Ovary (tissue), 9 donors: ENCODE data around the gene NRL. TPM values are rescaled to one million over a fixed set of nuclear protein-coding genes. Genes with fewer than 3 reads are reported as not detected.

Experiments
- DNase-seq, 5 donors: peaks; one replicate each; pipeline ENCODE4 v3.0.0-alpha.2; 2019 to 2020
- H3K27ac ChIP-seq, 2 donors: fragments of 200-600 bp; one replicate each; pipeline versions ENCODE4 v1.5.1 to v1.8.0; 2019 to 2022
- H3K27me3 ChIP-seq: fragments of 200-600 bp; one replicate; pipeline ENCODE4 v1.8.0; 2022
- H3K36me3 ChIP-seq: fragments of 200-600 bp; sonication (generic); one replicate; pipeline ENCODE4 v1.5.1; 2019
- H3K4me1 ChIP-seq: one replicate; pipeline ENCODE4 v1.8.1; 2013; ENCODE audit warnings: mild to moderate bottlenecking, moderate library complexity; ENCODE audit not compliant: insufficient read depth
- H3K4me3 ChIP-seq: fragments of 200-600 bp; sonication (generic); one replicate; pipeline ENCODE4 v1.5.1; 2017
- H3K9me3 ChIP-seq, 2 donors: fragments of 200-600 bp in 1 of 2; sonication (generic) in 1 of 2; one replicate each; pipeline versions ENCODE4 v1.5.1 to v1.8.1; 2013 to 2019; ENCODE audit warnings: mild to moderate bottlenecking in 1 of 2, moderate library complexity in 1 of 2
- EP300 ChIP-seq: sonication (generic); formaldehyde crosslinking; IDR thresholded peaks from one replicate; pipeline ENCODE4 v1.6.1; 2017; ENCODE audit warnings: antibody characterized with exemption
- POLR2A ChIP-seq: fragments of 450-650 bp; IDR thresholded peaks from one replicate; pipeline ENCODE4 v1.6.1; 2017; ENCODE audit warnings: antibody characterized with exemption, mild to moderate bottlenecking, moderate library complexity
- WGBS, 3 donors: extraction: QIAGEN DNeasy Blood & Tissue Kit in 1 of 3; methylation state at CpG; one replicate each; pipeline versions ENCODE4 v1.1.5 to v1.1.7; 2013 to 2017; 5-methylcytosine and 5-hydroxymethylcytosine counted together
- intact Hi-C, 4 donors: fragments of 100-400 bp; cut with DNase I; formaldehyde crosslinking; loops; one replicate each; pipeline versions ENCODE4 v1.11.0 to v1.15.1; 2022 to 2023
- polyA plus RNA-seq, 2 donors: library from polyadenylated mRNA; stranded (reverse); fragments of 200-250 nt in 1 of 2; fragments of 350-450 nt in 1 of 2; fragmentation: Illumina TruSeq in 1 of 2; extraction: RNeasy Lipid Tissue Mini Kit (QIAGEN cat#74804) in 1 of 2; gene quantifications; one replicate each; pipeline ENCODE4 v1.2.3, GENCODE V29; 2013 to 2014
- total RNA-seq, 7 donors: library from RNA; depleted of rRNA in 2 of 7; stranded (reverse); fragments of >200 nt in 2 of 7; fragmentation: NEBNext Ultra II Directional in 3 of 7; extraction: Animal tissue kit (Norgen Biotek cat#: 25700) in 3 of 7; gene quantifications; one replicate each; pipeline versions ENCODE4 v1.1.0 to v1.2.4, GENCODE V29; 2016 to 2023
- TF ChIP-seq, protein P1 (sequence below), 3 donors: fragments of 450-650 bp in 2 of 3; fragments of 200-600 bp in 1 of 3; IDR thresholded peaks; one replicate each; pipeline versions ENCODE4 v1.5.1 to v1.8.0; 2016 to 2022; ENCODE audit warnings: antibody characterized with exemption in 3 of 3, mild to moderate bottlenecking in 1 of 3
- donor health status: DM: no; HTN: no; CAD: no; lungs with moderate emphysema.
- donor health status: DM: no; HTN: no; CAD: no.
- donor health status: Bipolar disorder and iron deficiency.
- donor health status: DM: yes; HTN: yes; CAD: no.
- donor health status: DM: no; HTN: no; CAD: no.
- donor health status: DM: yes; HTN: yes; CAD: no.

NRL gene
- total and polyA plus RNA-seq, 9 donors: 0.78 to 4.1 (median 2.8) TPM

DNA sequence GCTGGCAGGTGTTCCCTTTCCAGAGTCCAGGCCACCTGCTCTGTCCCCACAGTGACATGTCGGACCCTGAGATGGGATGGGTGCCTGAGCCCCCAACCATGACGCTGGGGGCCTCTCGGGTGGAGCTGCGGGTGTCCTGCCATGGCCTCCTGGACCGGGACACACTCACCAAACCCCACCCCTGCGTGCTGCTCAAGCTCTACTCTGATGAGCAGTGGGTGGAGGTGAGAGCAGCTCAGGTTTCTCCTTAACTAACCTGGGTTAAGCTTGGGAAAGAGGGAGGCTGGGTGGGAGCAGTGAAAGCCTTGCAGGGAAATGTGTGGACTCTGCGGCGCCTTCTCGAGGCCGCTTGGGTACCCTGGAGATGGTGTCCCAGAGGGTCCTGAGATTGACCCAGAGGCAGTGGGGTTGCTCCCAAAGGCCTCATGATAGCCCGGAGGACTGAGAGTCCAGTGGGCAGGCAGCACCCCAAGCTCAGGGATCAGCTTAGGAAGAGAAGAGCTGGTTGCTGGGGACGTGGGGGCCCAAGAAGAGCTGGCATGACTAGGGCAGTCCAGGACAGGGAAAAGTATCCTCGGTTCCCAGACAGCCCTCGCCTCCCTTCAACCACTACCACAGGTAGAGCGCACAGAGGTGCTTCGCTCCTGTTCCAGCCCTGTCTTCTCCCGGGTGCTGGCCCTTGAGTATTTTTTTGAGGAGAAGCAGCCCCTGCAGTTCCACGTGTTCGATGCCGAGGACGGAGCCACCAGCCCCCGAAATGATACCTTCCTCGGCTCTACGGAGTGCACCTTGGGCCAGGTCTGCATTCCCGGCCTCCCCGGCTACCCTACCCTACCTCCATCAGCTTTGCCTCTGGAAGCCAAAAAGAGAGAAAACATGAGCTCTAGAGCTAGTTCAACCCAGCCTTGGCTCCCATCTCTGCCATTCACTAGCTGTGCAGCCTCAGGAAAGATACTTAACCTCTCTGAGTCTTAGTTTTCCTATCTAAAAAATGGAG lies 41.6 kb downstream of the NRL start:
- H3K4me3 ChIP-seq: no peak overlapping the region
- H3K9me3 ChIP-seq: no peaks in the 10 kb centered on the region
- intact Hi-C loops: no loop called here
- no peaks in the 10 kb centered on the region for H3K27me3 ChIP-seq
- H3K36me3 ChIP-seq: no peaks in the 10 kb centered on the region
- no peak for DNase-seq
- WGBS, 3 donors: 81 to 85% (median 83%) methylated on average over 26 of the region's 26 CpGs
- no peak for TF ChIP-seq POLR2A
- no peak for TF ChIP-seq EP300
- TF ChIP-seq, protein P1, sequence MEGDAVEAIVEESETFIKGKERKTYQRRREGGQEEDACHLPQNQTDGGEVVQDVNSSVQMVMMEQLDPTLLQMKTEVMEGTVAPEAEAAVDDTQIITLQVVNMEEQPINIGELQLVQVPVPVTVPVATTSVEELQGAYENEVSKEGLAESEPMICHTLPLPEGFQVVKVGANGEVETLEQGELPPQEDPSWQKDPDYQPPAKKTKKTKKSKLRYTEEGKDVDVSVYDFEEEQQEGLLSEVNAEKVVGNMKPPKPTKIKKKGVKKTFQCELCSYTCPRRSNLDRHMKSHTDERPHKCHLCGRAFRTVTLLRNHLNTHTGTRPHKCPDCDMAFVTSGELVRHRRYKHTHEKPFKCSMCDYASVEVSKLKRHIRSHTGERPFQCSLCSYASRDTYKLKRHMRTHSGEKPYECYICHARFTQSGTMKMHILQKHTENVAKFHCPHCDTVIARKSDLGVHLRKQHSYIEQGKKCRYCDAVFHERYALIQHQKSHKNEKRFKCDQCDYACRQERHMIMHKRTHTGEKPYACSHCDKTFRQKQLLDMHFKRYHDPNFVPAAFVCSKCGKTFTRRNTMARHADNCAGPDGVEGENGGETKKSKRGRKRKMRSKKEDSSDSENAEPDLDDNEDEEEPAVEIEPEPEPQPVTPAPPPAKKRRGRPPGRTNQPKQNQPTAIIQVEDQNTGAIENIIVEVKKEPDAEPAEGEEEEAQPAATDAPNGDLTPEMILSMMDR (IDR thresholded peaks at IDR 0.05): no peak
- no peaks in the 10 kb centered on the region for H3K4me1 ChIP-seq
- no peak overlapping the region for H3K27ac ChIP-seq

DNA sequence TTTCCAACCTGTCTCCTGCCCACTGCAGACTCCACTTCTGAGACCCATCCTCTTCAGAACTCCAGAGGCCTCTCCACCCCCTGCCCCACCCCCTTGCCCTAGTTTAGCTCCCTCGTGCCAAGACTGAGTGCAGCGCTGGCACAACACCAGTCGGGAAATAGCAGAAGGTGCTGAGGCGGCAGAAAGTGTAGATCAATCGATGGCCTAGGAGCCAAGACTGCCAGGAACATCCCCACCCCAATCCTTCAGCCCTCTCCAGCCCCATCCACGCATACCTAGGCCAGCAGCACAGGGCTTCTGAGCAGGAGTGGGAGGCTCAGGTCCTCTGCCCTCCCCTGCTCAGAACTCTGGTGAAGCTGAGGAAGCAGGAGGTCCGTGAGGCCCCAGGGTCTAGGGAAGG lies 42.3 kb downstream of the NRL start:
- no peaks in the 10 kb centered on the region for H3K36me3 ChIP-seq
- no peak for TF ChIP-seq EP300
- no peak for TF ChIP-seq POLR2A
- TF ChIP-seq, protein P1 (IDR thresholded peaks at IDR 0.05): no peak
- no peaks in the 10 kb centered on the region for H3K9me3 ChIP-seq
- WGBS, 3 donors: 42 to 52% (median 52%) methylated on average over 7 of the region's 7 CpGs
- no peaks in the 10 kb centered on the region for H3K27me3 ChIP-seq
- intact Hi-C loops: no loop called here
- no peaks in the 10 kb centered on the region for H3K4me1 ChIP-seq
- H3K4me3 ChIP-seq: no peak overlapping the region
- H3K27ac ChIP-seq: no peak overlapping the region
- DNase-seq: no peak

DNA sequence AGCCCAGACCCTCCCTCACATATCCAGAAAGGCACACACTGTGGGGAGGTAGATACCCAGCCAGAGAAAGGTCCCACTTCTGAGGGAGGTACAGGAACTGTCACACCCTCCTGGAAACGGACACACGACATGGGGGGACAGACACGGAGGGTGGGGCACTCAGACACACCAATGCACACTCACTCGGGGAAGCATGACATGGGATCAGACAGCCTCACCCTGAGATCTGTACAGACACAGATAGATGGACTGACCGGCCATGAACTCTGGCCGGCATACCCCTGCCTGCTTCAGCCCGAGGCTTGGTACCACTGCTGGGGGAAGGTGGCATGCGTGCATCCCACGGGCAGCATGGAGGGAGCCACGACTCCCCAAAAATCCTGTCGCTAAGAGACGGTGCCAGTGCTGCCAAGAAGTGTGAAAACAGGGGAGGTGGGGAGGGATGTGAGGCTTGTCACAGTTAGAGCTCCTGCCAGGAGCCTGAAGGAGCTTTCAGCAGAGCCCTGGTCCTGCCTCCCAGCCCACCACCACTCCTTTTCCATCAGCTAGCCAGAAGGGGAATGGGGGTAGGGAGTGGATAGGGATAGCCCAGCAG lies 42.8 kb downstream of the NRL start:
- intact Hi-C loops: no loop called here
- DNase-seq: no peak
- H3K4me3 ChIP-seq: no peak overlapping the region
- no peaks in the 10 kb centered on the region for H3K4me1 ChIP-seq
- no peak overlapping the region for H3K27ac ChIP-seq
- WGBS, 3 donors: 34 to 51% (median 45%) methylated on average over 12 of the region's 12 CpGs
- TF ChIP-seq, protein P1 (IDR thresholded peaks at IDR 0.05): no peak
- no peak for TF ChIP-seq POLR2A
- no peak for TF ChIP-seq EP300
- no peaks in the 10 kb centered on the region for H3K36me3 ChIP-seq
- H3K27me3 ChIP-seq: no peaks in the 10 kb centered on the region
- no peaks in the 10 kb centered on the region for H3K9me3 ChIP-seq

DNA sequence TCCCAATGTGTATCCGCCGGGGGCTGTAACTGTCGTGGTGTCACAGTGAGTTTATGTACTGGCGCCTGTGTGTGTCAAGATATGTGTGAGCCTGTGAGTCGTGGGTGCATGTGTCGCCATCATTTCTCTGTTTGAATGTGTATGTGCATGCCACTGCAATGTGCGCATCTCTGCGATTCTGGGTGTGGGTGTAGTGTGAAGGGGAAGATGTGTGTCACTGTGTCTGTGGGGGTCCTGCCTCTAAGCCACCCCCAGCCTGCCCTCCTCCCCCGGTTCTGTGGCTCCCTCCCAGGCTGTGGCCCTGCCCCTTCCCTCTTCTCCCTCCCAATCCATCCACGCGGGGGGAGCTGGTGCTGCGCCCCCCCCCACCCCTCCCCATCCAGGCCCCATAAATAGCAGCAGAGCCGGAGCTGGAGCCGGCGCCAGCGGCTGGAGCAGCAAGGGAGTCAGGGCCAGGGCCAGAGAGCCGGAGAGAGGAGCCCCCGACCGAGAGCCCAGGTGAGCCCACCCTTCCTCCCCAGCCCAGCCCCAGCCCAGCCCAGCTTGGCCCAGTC lies 43.5 kb downstream of the NRL start, which contains the start of gene CPNE6:
Gene CPNE6 (plus strand): TSS at position 419 of the 554 bp plus-strand sequence. CDS start 1,375 bp downstream, outside the sequence.
- Histone ChIP-seq H3K27me3 (no peaks in the 10 kb centered on the region), H3K4me1 (no peaks in the 10 kb centered on the region), H3K27ac (no peak within 1 kb of the TSS), H3K9me3 (no peaks in the 10 kb centered on the region), H3K4me3 (no peak within 1 kb of the TSS), H3K36me3 (no peaks in the 10 kb centered on the region)
- intact Hi-C loops: no loop called here
- TF ChIP-seq EP300 (no peak), POLR2A (no peak)
- TF ChIP-seq, protein P1 (IDR thresholded peaks at IDR 0.05): no peak
- 33 to 39% (median 37%) methylated on average over 16 to 19 of the region's 19 CpGs for WGBS, 3 donors
- peak in 1 of 5 donors; percentile 7 for DNase-seq
